HL-60/S4 treated with phorbol 12-myristate 13-acetate at 8.2 ng/mL for 4 days and 3 days (cell line): ENCODE measurements around the gene SLC24A2.

Experiments used
- in situ Hi-C: fragments of 300-500 bp; cut with MboI; formaldehyde crosslinking; loops from 2 replicates; pipeline ENCODE4 v1.15.0; 2022; ENCODE audit warnings: low sequenced_read_pairs

Gene SLC24A2

DNA sequence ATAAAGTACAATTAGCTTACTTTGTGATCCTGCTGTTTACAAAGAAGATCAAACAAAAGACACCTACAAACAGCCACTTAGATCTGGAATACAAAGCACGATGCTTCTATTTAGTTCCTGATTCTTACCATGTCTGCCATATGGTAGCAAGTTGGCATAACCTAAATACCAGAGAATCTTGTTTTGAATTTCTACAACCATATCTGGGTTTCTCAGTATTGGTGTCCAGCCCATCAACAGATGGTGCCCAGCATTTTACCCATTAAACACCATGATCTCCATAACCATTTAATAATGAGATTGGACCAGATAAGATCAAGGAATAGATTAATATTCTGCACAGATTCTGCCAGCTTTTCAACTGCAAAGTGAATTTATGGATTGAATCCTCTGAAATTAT is 29.8 kb downstream of the SLC24A2 start:
- in situ Hi-C loops: no loop called here

DNA sequence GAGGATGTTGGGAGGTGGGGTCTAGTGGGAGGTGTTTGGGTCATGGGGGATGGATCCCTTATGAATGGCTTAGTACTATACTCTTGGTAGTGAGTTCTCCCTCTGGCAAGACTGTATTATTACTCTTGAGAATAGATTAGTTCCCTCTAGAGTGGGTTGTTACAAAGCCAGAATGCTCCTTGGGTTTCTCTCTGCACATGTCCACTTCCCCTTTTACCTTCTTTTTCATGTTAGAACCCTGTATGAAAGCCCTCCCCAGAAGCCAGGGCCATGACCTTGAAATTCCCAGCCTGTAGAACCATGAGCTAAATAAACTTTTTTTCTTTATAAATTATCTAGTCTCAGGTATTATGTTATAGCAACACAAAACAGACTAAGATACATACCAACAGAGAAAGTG is 31.1 kb downstream of the SLC24A2 start:
- in situ Hi-C loops: no loop called here

DNA sequence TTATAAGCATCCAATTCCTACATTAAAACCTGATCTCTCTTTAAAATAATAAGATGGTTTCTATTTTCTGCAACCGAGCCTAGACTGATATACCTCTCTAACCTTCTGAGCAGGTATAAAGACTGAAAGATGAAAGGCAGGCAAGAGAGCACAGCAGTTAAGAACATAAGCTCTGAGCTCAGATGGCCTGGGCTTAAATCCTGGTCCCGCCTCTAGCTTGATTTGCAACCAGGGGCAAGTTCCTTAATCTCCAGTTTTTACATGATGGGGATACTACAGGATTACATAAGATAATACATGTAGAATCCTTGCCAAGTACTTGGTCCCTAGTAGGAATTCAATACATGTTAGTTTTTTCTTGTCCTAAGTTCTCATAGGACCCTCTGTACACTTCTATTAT is 33.9 kb downstream of the SLC24A2 start:
- in situ Hi-C loops: no loop called here

DNA sequence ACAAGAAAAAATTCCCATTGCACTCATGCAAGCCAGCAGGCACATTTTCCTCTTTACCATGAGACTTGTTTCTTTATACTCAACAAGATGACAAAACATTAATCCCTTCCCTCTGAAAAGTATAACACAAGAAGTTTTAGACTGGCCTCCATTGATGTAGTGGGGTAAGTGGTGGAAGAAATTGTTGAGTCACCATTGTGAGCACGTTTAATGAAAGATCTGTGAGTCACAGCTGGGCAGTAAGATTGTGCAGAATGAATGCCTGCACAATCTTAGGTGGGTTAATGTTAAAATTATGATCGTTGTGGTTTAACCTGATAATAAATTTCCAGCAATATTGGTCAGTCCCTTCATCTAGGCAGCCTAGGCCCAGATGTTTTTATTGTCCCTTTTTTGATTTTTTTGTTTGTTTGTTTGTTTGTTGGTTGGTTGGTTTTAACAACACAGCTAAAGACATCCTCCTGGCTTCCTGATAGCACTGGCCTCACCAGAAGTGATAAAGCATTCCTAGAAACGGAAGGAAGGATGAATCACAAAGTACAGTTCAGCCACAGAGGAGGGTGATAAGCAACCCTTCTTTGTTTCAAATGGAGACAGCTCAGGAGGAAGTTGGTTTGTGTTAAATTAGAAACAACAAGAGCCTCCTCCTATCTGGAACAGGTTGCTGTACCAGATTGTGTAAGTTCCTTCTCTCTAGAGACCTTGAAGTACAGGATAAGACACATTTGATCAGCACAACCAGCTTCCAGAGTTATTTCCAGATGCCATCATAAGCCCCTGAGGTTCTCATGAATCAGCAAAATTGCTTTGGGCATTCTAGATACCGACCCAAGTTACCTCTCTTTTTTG is 40.3 kb downstream of the SLC24A2 start:
- in situ Hi-C loops: no loop called here

DNA sequence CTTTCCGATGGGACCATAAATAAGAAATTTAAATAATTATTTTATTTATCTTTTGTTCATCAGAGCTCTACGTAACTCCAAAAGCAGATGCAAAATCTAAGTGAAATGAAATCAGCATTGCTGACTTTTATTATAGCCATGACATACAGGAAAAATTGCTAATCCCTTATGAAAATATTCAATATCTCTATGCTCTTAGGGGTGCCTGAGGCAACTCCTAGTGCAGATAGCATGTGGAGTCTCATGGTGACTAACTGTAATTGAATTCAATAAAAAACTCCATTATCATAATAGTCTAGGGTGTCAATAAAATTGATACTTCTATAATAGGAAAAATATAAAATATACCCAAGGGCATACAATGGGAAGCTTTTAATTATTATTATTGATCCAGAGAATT is 42.6 kb downstream of the SLC24A2 start:
- in situ Hi-C loops: no loop called here

DNA sequence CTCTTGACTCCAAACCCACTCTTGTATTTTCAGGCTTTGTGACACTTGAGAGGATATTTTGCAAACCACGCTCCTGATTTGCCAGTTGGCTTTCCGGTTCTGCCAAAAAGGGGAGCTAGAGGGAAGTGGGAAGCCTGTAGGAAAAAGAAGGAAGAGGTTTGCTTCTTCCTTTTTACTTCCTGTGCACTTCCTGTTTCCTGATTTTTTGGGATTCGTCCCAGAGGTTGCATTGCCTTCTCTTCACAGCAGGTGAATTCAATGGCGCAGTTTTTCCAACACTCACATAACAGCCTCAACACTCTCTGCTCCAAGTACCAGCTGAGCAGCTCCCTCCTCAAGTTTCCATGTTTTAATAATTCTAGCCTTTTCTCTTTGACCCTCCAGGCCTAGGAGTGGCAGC is 47.7 kb downstream of the SLC24A2 start:
- in situ Hi-C loops: no loop called here
